ENCODE measurements around the gene EPS8L1. TPM values are rescaled to one million over a fixed set of nuclear protein-coding genes. Genes with fewer than 3 reads are reported as not detected.

The EPS8L1 gene
- total RNA-seq, 1 donor from 2014 or later, result 9.9 TPM

DNA sequence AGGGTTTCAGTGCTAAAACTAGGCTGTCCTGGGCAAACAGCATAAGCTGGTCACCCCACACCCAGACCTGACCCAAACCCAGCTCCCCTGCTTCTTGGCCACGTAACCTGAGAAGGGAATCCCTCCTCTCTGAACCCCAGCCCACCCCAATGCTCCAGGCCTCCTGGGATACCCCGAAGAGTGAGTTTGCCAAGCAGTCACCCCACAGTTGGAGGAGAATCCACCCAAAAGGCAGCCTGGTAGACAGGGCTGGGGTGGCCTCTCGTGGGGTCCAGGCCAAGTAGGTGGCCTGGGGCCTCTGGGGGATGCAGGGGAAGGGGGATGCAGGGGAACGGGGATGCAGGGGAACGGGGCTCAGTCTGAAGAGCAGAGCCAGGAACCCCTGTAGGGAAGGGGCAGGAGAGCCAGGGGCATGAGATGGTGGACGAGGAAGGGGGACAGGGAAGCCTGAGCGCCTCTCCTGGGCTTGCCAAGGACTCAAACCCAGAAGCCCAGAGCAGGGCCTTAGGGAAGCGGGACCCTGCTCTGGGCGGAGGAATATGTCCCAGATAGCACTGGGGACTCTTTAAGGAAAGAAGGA, 39.0 kb downstream of the EPS8L1 start:
- no peak for DNase-seq (ENCODE audit: low read depth in 2 of 2)

DNA sequence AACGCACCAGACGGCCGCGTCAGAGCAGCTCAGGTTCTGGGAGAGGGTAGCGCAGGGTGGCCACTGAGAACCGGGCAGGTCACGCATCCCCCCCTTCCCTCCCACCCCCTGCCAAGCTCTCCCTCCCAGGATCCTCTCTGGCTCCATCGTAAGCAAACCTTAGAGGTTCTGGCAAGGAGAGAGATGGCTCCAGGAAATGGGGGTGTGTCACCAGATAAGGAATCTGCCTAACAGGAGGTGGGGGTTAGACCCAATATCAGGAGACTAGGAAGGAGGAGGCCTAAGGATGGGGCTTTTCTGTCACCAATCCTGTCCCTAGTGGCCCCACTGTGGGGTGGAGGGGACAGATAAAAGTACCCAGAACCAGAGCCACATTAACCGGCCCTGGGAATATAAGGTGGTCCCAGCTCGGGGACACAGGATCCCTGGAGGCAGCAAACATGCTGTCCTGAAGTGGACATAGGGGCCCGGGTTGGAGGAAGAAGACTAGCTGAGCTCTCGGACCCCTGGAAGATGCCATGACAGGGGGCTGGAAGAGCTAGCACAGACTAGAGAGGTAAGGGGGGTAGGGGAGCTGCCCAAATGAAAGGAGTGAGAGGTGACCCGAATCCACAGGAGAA, 39.9 kb downstream of the EPS8L1 start:
- peak in 1 of 2 donors; percentile 52 for DNase-seq (ENCODE audit: low read depth in 2 of 2)

DNA sequence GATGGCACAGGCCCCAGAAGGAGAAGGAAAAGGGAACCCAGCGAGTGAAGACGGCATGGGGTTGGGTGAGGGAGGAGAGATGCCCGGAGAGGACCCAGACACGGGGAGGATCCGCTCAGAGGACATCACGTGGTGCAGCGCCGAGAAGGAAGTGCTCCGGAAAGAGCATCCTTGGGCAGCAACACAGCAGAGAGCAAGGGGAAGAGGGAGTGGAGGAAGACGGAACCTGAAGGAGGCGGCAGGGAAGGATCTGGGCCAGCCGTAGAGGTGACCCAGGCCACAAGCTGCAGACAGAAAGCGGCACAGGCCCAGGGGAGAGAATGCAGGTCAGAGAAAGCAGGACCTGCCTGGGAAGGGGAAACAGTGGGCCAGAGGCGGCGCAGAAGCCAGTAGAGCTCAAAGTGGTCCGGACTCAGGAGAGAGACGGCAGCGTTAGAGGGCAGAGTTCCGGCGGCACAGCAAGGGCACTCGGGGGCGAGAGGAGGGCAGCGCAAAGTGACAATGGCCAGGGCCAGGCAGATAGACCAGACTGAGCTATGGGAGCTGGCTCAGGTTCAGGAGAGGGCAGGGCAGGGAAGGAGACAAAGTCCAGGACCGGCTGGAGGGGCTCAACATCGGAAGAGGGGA, 40.7 kb downstream of the EPS8L1 start:
- DNase-seq (ENCODE audit: low read depth in 2 of 2), result peak; percentile 29 to 64

DNA sequence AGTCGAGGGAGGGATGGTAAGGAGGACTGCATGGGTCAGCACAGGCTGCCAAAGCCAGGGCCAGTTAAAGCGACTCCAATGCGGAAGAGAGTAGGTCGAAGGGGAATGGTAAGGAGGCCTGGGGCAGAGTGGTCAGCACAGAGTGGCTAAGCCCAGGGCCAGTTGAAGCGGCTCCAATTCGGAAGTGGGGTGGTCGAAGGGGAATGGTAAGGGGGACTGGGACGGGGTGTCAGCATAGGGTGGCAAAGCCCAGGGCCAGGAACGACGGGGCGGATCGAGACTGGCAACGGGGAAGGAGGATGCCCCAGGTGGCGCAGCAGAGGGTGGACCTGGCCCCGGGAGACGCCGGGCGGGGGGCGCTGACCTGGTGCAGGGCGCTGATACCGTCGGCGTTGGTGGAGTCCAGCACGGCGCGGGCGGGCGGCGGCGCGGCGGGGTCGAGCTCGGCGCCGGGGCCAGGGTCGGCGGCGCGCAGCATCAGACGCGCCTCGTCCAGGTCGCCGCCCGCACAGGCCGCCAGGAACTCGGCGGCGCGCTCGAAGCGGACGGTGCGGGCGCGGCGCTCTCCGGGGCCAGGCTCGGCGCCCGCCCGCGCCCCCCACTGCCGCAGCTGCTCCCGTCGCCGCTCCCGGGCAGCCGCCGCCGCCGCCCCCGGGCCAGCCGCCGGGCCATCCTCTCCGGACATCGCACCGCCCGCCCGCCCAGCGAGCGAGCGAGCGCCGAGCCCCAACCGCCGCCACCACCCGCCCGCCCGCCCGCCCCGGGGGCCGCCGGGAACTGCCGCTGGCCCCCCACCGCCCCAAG, 41.4 kb downstream of the EPS8L1 start, which contains the start of gene PPP1R12C:
Gene PPP1R12C (minus strand): TSS at position 779 of the 804 bp plus-strand sequence. CDS start 94 bp downstream, at position 685.
- peak; percentile 24 to 33 for DNase-seq (ENCODE audit: low read depth in 2 of 2)

DNA sequence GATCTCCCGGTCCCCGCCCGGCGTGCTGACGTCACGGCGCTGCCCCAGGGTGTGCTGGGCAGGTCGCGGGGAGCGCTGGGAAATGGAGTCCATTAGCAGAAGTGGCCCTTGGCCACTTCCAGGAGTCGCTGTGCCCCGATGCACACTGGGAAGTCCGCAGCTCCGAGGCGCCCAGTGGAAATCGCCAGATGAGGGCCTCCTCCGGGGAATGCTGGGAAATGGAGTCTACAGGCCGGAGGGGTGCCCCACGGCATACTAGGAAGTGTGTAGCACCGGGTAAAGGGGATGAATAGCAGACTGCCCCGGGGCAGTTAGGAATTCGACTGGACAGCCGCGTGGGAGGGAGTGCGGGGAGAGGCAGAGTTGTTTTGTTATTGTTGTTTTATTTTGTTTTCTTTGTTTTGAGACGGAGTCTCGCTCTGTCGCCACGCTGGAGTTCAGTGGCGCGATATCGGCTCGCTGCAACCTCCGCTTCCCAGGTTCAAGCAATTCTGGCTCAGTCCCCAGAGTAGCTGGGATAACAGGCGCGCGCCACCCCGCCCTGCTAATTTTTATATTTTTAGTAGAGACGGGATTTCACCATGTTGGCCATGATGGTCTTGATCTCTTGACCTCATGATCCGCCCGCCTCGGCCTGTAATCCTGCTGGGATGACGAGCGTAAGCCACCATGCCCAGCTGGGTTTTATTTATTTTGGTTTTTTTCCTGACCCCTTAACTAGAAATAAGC, 42.2 kb downstream of the EPS8L1 start:
- DNase-seq (ENCODE audit: low read depth in 2 of 2), result peak; percentile 99

DNA sequence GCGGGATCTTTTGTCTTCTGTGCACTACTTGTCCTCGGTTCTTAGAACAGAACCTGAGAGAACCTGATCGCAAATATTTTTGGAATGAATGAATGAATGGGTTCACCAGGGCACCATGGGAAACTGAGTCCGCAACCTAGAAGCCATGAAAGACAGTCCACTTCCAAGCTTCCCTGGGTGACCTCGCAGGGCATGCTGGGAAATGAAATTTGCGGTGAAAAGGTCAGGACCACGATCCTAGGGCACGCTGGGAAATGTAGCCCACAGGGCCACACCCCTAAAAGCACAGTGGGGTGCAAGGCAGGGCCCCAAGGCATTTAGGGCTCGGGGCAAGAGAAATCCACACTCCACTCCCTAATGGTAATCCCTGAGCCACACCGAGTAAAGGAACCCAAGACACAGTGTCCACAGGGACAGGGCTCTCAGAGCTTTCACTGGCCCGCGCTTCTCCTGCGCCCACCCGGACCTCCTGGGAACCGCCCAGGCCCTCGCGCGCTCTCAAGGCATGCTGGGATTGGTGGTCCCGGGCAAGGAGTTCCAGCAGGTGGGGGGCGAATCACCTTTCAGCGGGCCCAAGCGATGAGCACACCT, 42.8 kb downstream of the EPS8L1 start:
- DNase-seq (ENCODE audit: low read depth in 2 of 2), result no peak

DNA sequence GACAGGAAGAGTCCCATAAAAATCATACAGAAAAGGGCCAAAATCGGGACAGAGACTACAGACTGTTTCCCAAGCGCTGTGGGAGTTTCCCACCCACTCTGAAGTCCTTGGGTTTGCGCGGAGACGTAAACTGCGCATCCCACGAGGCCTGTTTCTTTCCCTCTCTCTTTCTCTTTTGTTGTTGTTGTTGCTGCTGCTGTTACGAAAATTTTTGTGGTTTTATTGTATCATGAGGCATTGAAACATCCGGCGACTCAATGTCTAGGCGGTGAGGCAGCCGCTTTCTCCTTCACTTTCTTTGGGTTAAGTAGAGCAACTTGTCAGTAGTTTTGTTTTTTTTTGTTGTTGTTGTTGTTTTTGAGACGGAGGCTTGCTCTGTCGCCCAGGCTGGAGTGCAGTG, 43.4 kb downstream of the EPS8L1 start:
- no peak for DNase-seq (ENCODE audit: low read depth in 2 of 2)

DNA sequence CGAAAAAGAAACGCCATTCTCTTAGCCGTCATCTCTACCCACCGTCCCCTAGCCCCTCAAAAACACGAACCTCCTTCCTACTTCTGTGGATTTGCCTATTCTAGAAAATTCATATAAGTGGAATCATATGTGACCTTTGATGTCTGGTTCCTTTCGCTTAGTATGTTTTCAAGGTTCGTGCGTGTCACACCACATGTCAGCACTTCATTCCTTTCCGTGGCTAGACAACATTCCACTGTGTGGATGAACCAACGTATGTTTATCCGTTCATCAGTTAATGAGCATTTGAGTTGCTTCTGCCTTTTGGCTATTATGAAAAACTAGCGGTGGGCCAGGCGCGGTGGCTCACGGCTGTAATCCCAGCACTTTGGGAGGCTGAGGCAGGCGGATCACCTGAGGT, 55.8 kb downstream of the EPS8L1 start:
- no peak for DNase-seq (ENCODE audit: low read depth in 2 of 2)

DNA sequence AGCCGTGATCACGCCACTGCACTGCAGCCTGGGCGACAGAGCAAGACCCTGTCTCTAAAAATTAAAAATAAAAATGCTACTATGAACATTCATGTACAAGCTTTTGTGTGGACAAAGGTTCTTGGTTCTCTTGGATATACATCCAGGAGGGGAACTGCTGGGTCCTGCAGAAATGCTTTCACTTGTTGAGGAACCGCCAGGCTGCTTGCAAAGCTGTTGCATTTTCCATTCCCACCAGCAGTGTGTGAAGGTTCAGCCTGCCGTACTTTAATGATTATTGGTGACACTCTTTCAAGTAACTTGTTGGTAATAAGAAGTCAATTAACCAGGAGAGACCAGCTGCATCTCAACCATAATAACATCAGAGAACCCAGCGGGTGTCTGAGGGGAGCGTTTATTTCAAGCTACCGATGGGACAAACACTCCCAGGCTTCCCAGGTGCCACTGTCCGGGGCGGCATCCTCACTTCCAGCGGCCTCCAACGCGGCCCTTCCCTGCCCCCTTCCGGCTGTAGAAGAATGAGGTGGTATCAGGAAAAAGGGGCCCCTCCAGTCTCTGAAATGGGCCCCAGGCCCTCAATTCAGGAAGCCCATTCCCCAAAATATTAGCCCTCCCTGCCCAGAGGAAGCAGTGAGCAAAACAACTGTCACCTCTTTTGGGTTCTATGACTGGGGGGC, 56.9 kb downstream of the EPS8L1 start:
- DNase-seq (ENCODE audit: low read depth in 2 of 2), result peak; percentile 18 to 38

DNA sequence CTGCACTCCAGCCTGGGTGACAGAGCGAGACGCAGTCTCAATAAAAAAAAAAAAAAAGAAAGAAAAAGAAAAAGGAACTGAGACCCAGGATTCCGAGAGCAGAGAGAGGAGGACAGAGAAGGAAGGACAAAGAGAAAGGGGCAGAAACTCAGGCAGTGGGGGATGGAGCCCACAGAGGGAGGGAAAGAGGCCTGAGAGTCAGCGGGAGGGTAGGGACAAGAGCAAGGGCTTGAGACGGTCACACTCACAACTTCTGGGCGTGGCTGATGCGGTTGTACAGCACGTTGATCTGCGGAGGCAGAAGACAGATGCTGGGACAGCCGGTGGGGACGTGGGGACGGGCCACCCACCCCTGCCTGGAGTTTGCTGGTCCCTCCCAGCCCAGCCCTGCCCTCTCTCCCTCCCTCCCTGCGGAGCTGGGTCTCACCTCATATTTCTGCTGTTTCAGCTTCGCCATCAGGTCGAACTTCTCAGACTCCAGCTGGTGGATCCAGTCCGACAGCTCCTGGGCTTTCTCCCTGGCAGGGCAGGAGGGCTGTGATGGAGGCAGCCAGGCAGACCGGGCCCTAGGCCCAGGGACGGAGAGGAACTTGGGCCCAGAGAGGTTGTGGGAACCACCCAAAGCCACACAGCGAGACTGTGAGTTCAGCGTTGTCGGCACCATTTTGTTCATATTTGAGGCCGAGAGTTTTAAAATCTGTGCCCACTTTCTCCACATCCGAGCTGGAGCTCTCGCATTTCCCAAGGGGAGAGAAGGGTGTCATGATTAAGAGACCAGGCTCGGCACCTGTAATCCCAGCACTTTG, 58.2 kb downstream of the EPS8L1 start:
- DNase-seq (ENCODE audit: low read depth in 2 of 2), result no peak

DNA sequence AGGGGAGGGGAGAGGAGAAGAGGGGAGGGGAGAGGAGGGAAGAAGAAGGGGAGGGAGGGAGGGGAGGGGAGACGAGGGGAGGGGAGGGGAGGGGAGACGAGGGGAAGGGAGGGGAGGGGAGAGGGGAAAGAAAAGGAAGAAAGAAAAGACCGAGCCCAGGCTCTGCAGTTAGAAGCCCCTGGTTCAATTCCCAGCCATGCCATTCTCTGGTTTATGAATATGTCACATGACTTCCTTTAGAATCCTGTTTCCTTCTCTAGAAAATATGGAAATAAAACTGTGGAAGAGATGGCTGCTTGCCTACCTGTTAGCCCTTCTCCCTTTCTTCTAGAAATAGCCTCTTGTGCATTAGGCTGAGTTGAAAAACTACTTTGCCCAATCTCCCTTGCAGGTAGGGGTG, 59.1 kb downstream of the EPS8L1 start:
- DNase-seq (ENCODE audit: low read depth in 2 of 2), result no peak

DNA sequence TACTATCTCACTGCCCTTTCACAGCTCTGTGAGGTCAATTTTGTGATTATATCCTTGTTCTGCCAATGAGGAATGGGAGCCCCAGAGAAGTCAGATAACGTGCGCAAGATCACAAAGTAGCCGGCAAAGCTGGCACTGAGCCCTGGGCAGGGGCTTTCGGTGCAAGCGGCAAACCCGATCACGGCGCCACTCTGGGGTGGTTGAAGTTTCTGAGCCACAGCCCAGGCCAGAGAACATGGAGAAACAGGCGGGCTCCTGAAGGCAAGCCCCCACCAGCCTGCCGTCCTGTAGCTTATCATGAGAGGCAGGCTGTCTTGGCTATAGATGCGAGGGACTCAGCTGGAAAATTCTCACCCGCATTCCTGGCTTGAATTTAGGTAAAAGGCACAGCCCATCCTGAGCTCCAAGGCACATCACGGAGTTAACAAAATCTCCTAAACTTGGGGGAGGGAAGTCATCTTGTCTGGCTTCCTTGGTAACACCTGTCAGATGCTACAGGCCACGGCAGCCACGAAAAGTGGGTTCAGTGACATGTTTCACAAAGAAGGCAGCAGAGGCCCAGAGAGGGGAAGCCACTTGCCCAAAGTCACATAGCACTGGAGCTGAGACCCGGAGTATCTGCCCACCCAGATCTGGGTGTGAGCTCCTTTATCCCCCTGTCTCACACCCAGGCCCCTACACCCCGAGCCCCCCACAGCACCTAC, 60.9 kb downstream of the EPS8L1 start:
- DNase-seq (ENCODE audit: low read depth in 2 of 2), result no peak

Other genes starting within 250 kb of the EPS8L1 start
- gene KIR2DS4, start 243.2 kb upstream of the EPS8L1 start, total RNA-seq, result not detected in 2 replicates
- not detected in 2 replicates for gene KIR3DL2, start 225.4 kb upstream of the EPS8L1 start, total RNA-seq
- not detected in 2 replicates for gene FCAR, start 201.6 kb upstream of the EPS8L1 start, total RNA-seq
- not detected in 2 replicates for gene NCR1, start 169.7 kb upstream of the EPS8L1 start, total RNA-seq
- not detected in 2 replicates for gene NLRP7, start 128.3 kb upstream of the EPS8L1 start, total RNA-seq
- gene NLRP2, start 109.5 kb upstream of the EPS8L1 start, total RNA-seq, result 0.22 and 2.6 TPM in 2 replicates
- gene GP6, start 37.6 kb upstream of the EPS8L1 start, total RNA-seq, result not detected in 2 replicates
- 10.2 and 19.0 TPM in 2 replicates for gene RDH13, start 12.7 kb upstream of the EPS8L1 start, total RNA-seq
- gene PPP1R12C, start 41.8 kb downstream of the EPS8L1 start, total RNA-seq, result 18.1 and 25.8 TPM in 2 replicates
- 1.7 TPM in 1 of 2 replicates, not detected in the other for gene TNNT1, start 73.3 kb downstream of the EPS8L1 start, total RNA-seq
- not detected in 2 replicates for gene TNNI3, start 81.9 kb downstream of the EPS8L1 start, total RNA-seq
- 0.22 and 0.40 TPM in 2 replicates for gene DNAAF3, start 90.7 kb downstream of the EPS8L1 start, total RNA-seq
- gene SYT5, start 104.4 kb downstream of the EPS8L1 start, total RNA-seq, result not detected in 2 replicates
- gene PTPRH, start 133.6 kb downstream of the EPS8L1 start, total RNA-seq, result under 0.01 TPM in 2 replicates
- gene TMEM86B, start 152.9 kb downstream of the EPS8L1 start, total RNA-seq, result 0.44 and 0.99 TPM in 2 replicates
- 16.1 and 24.8 TPM in 2 replicates for gene PPP6R1, start 183.1 kb downstream of the EPS8L1 start, total RNA-seq
- 17.2 and 19.0 TPM in 2 replicates for gene HSPBP1, start 204.2 kb downstream of the EPS8L1 start, total RNA-seq
- under 0.01 and 1.2 TPM in 2 replicates for gene BRSK1, start 208.1 kb downstream of the EPS8L1 start, total RNA-seq
- gene TMEM150B, start 249.5 kb downstream of the EPS8L1 start, total RNA-seq, result not detected in 2 replicates

All from lung microvascular endothelial cell (primary cell).